ENCODE data around the gene ETV3.
A peak's percentile ranks its signal among the peaks of the same experiment; 100 is the strongest.

Gene ETV3

GRCh38 chr1:157153746-157154145 lies 15.6 kb upstream of the ETV3 start:
- H3K36me3 ChIP-seq (ENCODE audit: control insufficient read depth in 5 of 5, insufficient read depth in 5 of 5, low read length in 5 of 5): no peaks in the 10 kb centered on the region
- H3K4me3 ChIP-seq (ENCODE audit: low read depth in 1 of 5, low read length in 5 of 5): no peak overlapping the region
- no peak overlapping the region for H3K27ac ChIP-seq (ENCODE audit: low read depth, low read length)
- no peak overlapping the region for H3K9ac ChIP-seq (ENCODE audit: low read length in 5 of 5)
- no peaks in the 10 kb centered on the region for H3K9me3 ChIP-seq (ENCODE audit: control insufficient read depth in 5 of 5, low read length in 5 of 5)
- no peaks in the 10 kb centered on the region for H3K27me3 ChIP-seq (ENCODE audit: control insufficient read depth in 5 of 5, insufficient read depth in 4 of 5, low read length in 5 of 5)
- peaks cover 4 to 39% (median 34%) of the 10 kb centered on the region in 5 donors for H3K4me1 ChIP-seq (ENCODE audit: control insufficient read depth in 5 of 5, insufficient read depth in 5 of 5, low read length in 5 of 5)

GRCh38 chr1:157152510-157152909 lies 14.3 kb upstream of the ETV3 start:
- H3K4me3 ChIP-seq (ENCODE audit: low read depth in 1 of 5, low read length in 5 of 5): no peak overlapping the region
- H3K9me3 ChIP-seq (ENCODE audit: control insufficient read depth in 5 of 5, low read length in 5 of 5): no peaks in the 10 kb centered on the region
- no peaks in the 10 kb centered on the region for H3K27me3 ChIP-seq (ENCODE audit: control insufficient read depth in 5 of 5, insufficient read depth in 4 of 5, low read length in 5 of 5)
- no peak overlapping the region for H3K27ac ChIP-seq (ENCODE audit: low read depth, low read length)
- peaks cover 4 to 46% (median 41%) of the 10 kb centered on the region in 5 donors for H3K4me1 ChIP-seq (ENCODE audit: control insufficient read depth in 5 of 5, insufficient read depth in 5 of 5, low read length in 5 of 5)
- H3K9ac ChIP-seq (ENCODE audit: low read length in 5 of 5): no peak overlapping the region
- no peaks in the 10 kb centered on the region for H3K36me3 ChIP-seq (ENCODE audit: control insufficient read depth in 5 of 5, insufficient read depth in 5 of 5, low read length in 5 of 5)

DNA sequence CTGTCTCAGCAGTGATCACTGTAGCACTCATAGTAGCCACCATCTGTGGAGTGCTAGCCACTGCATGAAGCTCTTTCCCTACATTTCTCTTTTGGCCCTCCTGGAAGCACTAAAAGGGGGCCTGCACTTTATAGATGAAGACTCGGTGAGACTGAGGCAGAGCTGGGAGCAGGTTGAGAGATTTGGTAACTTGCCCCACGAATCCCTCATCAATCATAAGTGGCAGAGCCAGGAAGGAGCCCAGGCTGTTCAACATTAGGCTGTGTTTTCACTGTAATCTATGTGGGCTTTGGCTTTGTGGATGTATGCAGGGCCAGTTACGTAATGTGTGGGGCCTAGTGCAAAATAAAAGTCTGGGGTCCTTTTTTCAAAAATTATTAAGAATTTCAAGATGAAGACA lies 13.3 kb upstream of the ETV3 start:
- peaks cover 4 to 47% (median 40%) of the 10 kb centered on the region in 5 donors for H3K4me1 ChIP-seq (ENCODE audit: control insufficient read depth in 5 of 5, insufficient read depth in 5 of 5, low read length in 5 of 5)
- no peak overlapping the region for H3K9ac ChIP-seq (ENCODE audit: low read length in 5 of 5)
- H3K36me3 ChIP-seq (ENCODE audit: control insufficient read depth in 5 of 5, insufficient read depth in 5 of 5, low read length in 5 of 5): no peaks in the 10 kb centered on the region
- no peak overlapping the region for H3K4me3 ChIP-seq (ENCODE audit: low read depth in 1 of 5, low read length in 5 of 5)
- H3K27ac ChIP-seq (ENCODE audit: low read depth, low read length): no peak overlapping the region
- H3K27me3 ChIP-seq (ENCODE audit: control insufficient read depth in 5 of 5, insufficient read depth in 4 of 5, low read length in 5 of 5): no peaks in the 10 kb centered on the region
- no peaks in the 10 kb centered on the region for H3K9me3 ChIP-seq (ENCODE audit: control insufficient read depth in 5 of 5, low read length in 5 of 5)

- H3K9me3 ChIP-seq (ENCODE audit: control insufficient read depth in 5 of 5, low read length in 5 of 5): no peaks in the 10 kb centered on the region
- H3K27ac ChIP-seq (ENCODE audit: low read depth, low read length): no peak overlapping the region
- H3K4me1 ChIP-seq (ENCODE audit: control insufficient read depth in 5 of 5, insufficient read depth in 5 of 5, low read length in 5 of 5): peaks cover 4 to 46% (median 36%) of the 10 kb centered on the region in 5 donors
- no peak overlapping the region for H3K4me3 ChIP-seq (ENCODE audit: low read depth in 1 of 5, low read length in 5 of 5)
- no peaks in the 10 kb centered on the region for H3K36me3 ChIP-seq (ENCODE audit: control insufficient read depth in 5 of 5, insufficient read depth in 5 of 5, low read length in 5 of 5)
- H3K9ac ChIP-seq (ENCODE audit: low read length in 5 of 5): no peak overlapping the region
- no peaks in the 10 kb centered on the region for H3K27me3 ChIP-seq (ENCODE audit: control insufficient read depth in 5 of 5, insufficient read depth in 4 of 5, low read length in 5 of 5)
These were observed 12.9 kb upstream of the ETV3 start for GRCh38 chr1:157151073-157151472.

GRCh38 chr1:157150631-157151030 lies 12.4 kb upstream of the ETV3 start:
- H3K9ac ChIP-seq (ENCODE audit: low read length in 5 of 5): no peak overlapping the region
- H3K4me3 ChIP-seq (ENCODE audit: low read depth in 1 of 5, low read length in 5 of 5): no peak overlapping the region
- H3K4me1 ChIP-seq (ENCODE audit: control insufficient read depth in 5 of 5, insufficient read depth in 5 of 5, low read length in 5 of 5): peaks cover 4 to 42% (median 31%) of the 10 kb centered on the region in 5 donors
- no peaks in the 10 kb centered on the region for H3K36me3 ChIP-seq (ENCODE audit: control insufficient read depth in 5 of 5, insufficient read depth in 5 of 5, low read length in 5 of 5)
- H3K27ac ChIP-seq (ENCODE audit: low read depth, low read length): no peak overlapping the region
- no peaks in the 10 kb centered on the region for H3K9me3 ChIP-seq (ENCODE audit: control insufficient read depth in 5 of 5, low read length in 5 of 5)
- no peaks in the 10 kb centered on the region for H3K27me3 ChIP-seq (ENCODE audit: control insufficient read depth in 5 of 5, insufficient read depth in 4 of 5, low read length in 5 of 5)

GRCh38 chr1:157147906-157148700 lies 9.9 kb upstream of the ETV3 start:
- Histone ChIP-seq H3K27ac (ENCODE audit: low read depth, low read length) (peak overlapping the region; percentile 32), H3K9me3 (ENCODE audit: control insufficient read depth in 5 of 5, low read length in 5 of 5) (no peaks in the 10 kb centered on the region), H3K4me3 (ENCODE audit: low read depth in 1 of 5, low read length in 5 of 5) (no peak overlapping the region), H3K9ac (ENCODE audit: low read length in 5 of 5) (no peak overlapping the region), H3K27me3 (ENCODE audit: control insufficient read depth in 5 of 5, insufficient read depth in 4 of 5, low read length in 5 of 5) (no peaks in the 10 kb centered on the region), H3K4me1 (ENCODE audit: control insufficient read depth in 5 of 5, insufficient read depth in 5 of 5, low read length in 5 of 5) (peaks cover 0 to 22% (median 7%) of the 10 kb centered on the region in 5 donors), H3K36me3 (ENCODE audit: control insufficient read depth in 5 of 5, insufficient read depth in 5 of 5, low read length in 5 of 5) (no peaks in the 10 kb centered on the region)

- Histone ChIP-seq H3K27me3 (ENCODE audit: control insufficient read depth in 5 of 5, insufficient read depth in 4 of 5, low read length in 5 of 5) (no peaks in the 10 kb centered on the region), H3K4me1 (ENCODE audit: control insufficient read depth in 5 of 5, insufficient read depth in 5 of 5, low read length in 5 of 5) (peaks cover 0 to 22% (median 7%) of the 10 kb centered on the region in 5 donors), H3K9ac (ENCODE audit: low read length in 5 of 5) (no peak overlapping the region), H3K4me3 (ENCODE audit: low read depth in 1 of 5, low read length in 5 of 5) (no peak overlapping the region), H3K36me3 (ENCODE audit: control insufficient read depth in 5 of 5, insufficient read depth in 5 of 5, low read length in 5 of 5) (no peaks in the 10 kb centered on the region), H3K9me3 (ENCODE audit: control insufficient read depth in 5 of 5, low read length in 5 of 5) (no peaks in the 10 kb centered on the region), H3K27ac (ENCODE audit: low read depth, low read length) (no peak overlapping the region)
These were observed 8.8 kb upstream of the ETV3 start for GRCh38 chr1:157147037-157147436.

DNA sequence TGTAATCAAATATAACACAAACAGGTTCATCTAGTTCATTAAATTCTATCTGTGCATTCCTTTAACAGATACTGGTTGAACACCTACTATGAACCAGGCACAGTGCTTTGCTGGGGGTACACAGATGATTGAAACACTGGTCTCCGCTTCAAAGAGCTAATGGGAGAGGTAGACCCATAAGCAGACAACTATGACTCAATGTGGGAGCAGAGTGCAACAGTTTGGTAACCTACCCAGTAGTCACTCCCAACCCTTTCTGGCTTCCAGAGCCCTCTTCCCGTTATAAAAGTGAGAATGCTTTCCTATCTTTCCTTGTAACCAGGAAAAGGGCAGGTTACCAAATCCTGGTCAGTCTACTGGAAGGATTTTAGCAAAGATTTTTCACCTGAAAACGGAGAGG lies 8.0 kb upstream of the ETV3 start:
- Histone ChIP-seq H3K4me1 (ENCODE audit: control insufficient read depth in 5 of 5, insufficient read depth in 5 of 5, low read length in 5 of 5) (peaks cover 0 to 22% (median 7%) of the 10 kb centered on the region in 5 donors), H3K36me3 (ENCODE audit: control insufficient read depth in 5 of 5, insufficient read depth in 5 of 5, low read length in 5 of 5) (no peaks in the 10 kb centered on the region), H3K27ac (ENCODE audit: low read depth, low read length) (no peak overlapping the region), H3K9me3 (ENCODE audit: control insufficient read depth in 5 of 5, low read length in 5 of 5) (no peaks in the 10 kb centered on the region), H3K27me3 (ENCODE audit: control insufficient read depth in 5 of 5, insufficient read depth in 4 of 5, low read length in 5 of 5) (no peaks in the 10 kb centered on the region), H3K4me3 (ENCODE audit: low read depth in 1 of 5, low read length in 5 of 5) (no peak overlapping the region), H3K9ac (ENCODE audit: low read length in 5 of 5) (no peak overlapping the region)

GRCh38 chr1:157145076-157145475 lies 6.9 kb upstream of the ETV3 start:
- Histone ChIP-seq H3K4me1 (ENCODE audit: control insufficient read depth in 5 of 5, insufficient read depth in 5 of 5, low read length in 5 of 5) (peaks cover 0 to 22% (median 7%) of the 10 kb centered on the region in 5 donors), H3K9ac (ENCODE audit: low read length in 5 of 5) (no peak overlapping the region), H3K9me3 (ENCODE audit: control insufficient read depth in 5 of 5, low read length in 5 of 5) (no peaks in the 10 kb centered on the region), H3K27ac (ENCODE audit: low read depth, low read length) (no peak overlapping the region), H3K4me3 (ENCODE audit: low read depth in 1 of 5, low read length in 5 of 5) (no peak overlapping the region), H3K27me3 (ENCODE audit: control insufficient read depth in 5 of 5, insufficient read depth in 4 of 5, low read length in 5 of 5) (no peaks in the 10 kb centered on the region), H3K36me3 (ENCODE audit: control insufficient read depth in 5 of 5, insufficient read depth in 5 of 5, low read length in 5 of 5) (no peaks in the 10 kb centered on the region)

- Histone ChIP-seq H3K9me3 (ENCODE audit: control insufficient read depth in 5 of 5, low read length in 5 of 5) (no peaks in the 10 kb centered on the region), H3K36me3 (ENCODE audit: control insufficient read depth in 5 of 5, insufficient read depth in 5 of 5, low read length in 5 of 5) (no peaks in the 10 kb centered on the region), H3K27me3 (ENCODE audit: control insufficient read depth in 5 of 5, insufficient read depth in 4 of 5, low read length in 5 of 5) (no peaks in the 10 kb centered on the region), H3K4me1 (ENCODE audit: control insufficient read depth in 5 of 5, insufficient read depth in 5 of 5, low read length in 5 of 5) (peaks cover 0 to 24% (median 8%) of the 10 kb centered on the region in 5 donors), H3K9ac (ENCODE audit: low read length in 5 of 5) (no peak overlapping the region), H3K4me3 (ENCODE audit: low read depth in 1 of 5, low read length in 5 of 5) (no peak overlapping the region), H3K27ac (ENCODE audit: low read depth, low read length) (no peak overlapping the region)
These were observed 6.3 kb upstream of the ETV3 start for GRCh38 chr1:157144509-157144908.

Measured in subcutaneous abdominal adipose tissue (tissue), 5 donors.